HG02623 (cell line): Measurements from ENCODE around the gene NEUROD1.
A peak's percentile ranks its signal among the peaks of the same experiment; 100 is the strongest.

Experiments used
- ATAC-seq: cut with Tn5 transposase; IDR thresholded peaks from one replicate; pipeline ENCODE4 v1.9.1; 2021; ENCODE audit warnings: moderate library complexity; ENCODE audit not compliant: unreplicated experiment

Gene NEUROD1

GRCh38 chr2:181680937-181681811 is 857 bp upstream of the NEUROD1 start:
- ATAC-seq = no peak

- ATAC-seq = no peak
These were observed 755 bp downstream of the NEUROD1 start for GRCh38 chr2:181679544-181679979.

GRCh38 chr2:181678861-181679543 is 1.3 kb downstream of the NEUROD1 start:
- ATAC-seq = no peak

- ATAC-seq = no peak
These were observed 2.3 kb downstream of the NEUROD1 start for GRCh38 chr2:181677912-181678586.

GRCh38 chr2:181675254-181675653 is 5.1 kb downstream of the NEUROD1 start:
- no peak for ATAC-seq

GRCh38 chr2:181674461-181674860 is 5.9 kb downstream of the NEUROD1 start:
- ATAC-seq = no peak

- ATAC-seq = no peak
These were observed 7.1 kb downstream of the NEUROD1 start for GRCh38 chr2:181673173-181673572.

DNA sequence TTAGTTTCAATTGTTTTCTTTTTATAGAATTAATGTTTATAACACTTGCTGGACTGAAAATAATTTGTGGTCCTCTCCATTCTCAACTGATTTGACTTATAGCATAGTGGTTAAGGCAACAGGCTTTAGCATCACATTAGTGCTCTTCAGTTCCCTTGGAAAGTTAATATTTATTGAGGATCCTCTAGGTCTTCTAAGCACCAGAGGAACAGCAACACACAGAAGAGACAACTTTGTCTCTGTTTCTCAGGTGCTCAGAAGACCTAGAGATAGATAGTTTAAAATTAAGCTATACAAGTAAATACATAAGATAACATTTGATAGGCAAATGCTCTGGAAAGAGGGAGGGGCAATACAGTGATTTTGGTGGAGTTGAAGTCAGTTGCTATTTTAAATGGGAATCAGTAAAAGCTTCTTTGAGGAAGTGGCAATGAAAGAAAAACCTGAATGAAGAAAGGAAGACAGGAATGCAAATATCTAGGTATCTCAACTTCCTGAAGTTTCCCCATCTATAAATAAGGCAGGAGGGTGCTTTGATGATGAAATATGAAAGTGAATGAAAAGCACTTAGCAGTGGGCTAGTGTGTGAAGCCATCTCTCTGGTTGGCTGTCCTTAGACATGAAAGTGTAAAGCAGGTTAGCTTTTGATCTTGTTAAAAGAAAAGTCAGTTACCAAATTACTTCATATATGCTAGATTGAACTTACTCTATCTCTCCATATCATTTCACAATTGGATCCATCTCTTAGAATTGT is 7.9 kb downstream of the NEUROD1 start:
- peak; percentile 87 for ATAC-seq

- ATAC-seq = no peak
These were observed 9.7 kb downstream of the NEUROD1 start for GRCh38 chr2:181670632-181671031.

DNA sequence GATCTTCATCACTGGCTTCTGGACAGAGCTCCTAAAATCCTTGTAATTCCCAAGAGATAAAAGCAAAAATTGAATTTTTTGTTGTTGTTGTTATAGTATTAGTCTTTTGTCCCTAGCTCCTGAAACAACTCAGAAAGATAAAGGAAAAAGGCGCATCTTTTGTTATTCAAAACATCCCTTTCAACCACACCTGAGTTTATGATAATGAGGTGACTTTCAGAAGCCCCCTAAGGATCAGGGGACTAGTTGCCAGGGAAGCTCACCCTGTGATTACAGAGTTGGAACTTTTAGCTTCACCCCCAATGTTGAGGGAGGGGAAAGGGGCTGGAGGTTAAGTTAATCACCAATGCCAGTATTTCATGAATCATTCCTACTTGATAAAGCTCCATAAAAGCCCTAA is 13.1 kb downstream of the NEUROD1 start:
- ATAC-seq = no peak

DNA sequence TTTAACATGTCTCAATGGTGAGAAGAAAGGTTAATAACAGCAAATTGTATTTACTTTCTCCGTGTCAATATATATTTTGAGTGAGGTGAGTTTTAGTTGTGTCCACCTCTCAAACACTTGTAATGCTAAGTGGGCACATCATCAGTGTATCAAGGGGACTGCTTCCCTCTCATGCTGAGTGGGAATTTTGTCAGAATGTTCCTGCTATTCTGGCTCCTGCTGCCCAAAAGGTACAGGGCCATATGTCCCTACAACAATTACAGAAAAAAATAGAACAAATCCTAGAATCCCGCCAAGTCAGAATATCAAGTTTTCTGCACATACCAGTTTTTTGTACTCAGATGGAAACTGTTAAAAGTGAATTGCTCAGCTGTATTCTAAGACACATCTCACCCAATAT is 18.0 kb downstream of the NEUROD1 start:
- no peak for ATAC-seq

DNA sequence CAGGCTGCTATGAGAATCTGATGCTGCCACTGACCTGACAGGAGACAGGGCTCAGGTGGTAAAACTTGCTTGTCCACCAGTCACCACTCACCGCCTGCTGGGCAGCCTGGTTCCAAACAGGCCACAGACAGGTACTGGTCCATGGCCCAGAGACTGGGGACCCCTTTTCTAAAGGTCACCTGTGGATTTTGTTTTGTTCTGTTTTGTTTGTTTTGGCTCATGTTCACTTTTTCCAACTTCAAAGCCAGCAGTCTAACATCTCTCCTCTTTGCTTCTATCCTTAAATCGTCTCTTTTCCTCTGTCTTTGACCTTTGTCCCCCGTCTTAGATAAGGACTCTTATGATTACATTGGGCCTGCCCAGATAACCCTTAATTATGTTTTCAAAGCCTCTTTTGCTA is 20.1 kb downstream of the NEUROD1 start:
- ATAC-seq = no peak

GRCh38 chr2:181658444-181658843 is 21.9 kb downstream of the NEUROD1 start:
- no peak for ATAC-seq

- ATAC-seq = no peak
These were observed 22.9 kb downstream of the NEUROD1 start for GRCh38 chr2:181657379-181657778.

- peak; percentile 80 for ATAC-seq
These were observed 23.6 kb downstream of the NEUROD1 start, which contains the start of gene CERKL for GRCh38 chr2:181656450-181657291. Gene CERKL, minus strand, starts transcription at chr2:181657105. Its CDS starts 99 bp downstream, at chr2:181657006.

DNA sequence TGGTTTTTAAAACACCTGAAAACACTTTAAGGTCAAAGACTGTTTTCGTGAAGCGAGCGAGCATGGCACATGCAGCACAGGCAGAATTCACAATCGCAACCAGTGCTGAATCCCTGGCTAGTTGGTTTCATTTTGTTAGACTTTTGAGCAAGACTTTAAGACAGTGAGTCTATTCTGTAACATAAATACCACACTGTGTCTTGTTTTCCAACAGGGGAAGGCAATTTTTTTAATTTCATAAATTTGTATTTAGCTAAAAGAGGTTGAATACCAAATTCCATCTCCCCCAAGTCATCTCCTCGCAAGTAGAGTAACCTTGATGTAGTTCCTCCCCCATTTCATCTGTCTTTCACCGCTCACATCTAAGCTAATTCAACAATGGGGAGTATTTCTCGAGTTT is 24.8 kb downstream of the NEUROD1 start:
- ATAC-seq = no peak

DNA sequence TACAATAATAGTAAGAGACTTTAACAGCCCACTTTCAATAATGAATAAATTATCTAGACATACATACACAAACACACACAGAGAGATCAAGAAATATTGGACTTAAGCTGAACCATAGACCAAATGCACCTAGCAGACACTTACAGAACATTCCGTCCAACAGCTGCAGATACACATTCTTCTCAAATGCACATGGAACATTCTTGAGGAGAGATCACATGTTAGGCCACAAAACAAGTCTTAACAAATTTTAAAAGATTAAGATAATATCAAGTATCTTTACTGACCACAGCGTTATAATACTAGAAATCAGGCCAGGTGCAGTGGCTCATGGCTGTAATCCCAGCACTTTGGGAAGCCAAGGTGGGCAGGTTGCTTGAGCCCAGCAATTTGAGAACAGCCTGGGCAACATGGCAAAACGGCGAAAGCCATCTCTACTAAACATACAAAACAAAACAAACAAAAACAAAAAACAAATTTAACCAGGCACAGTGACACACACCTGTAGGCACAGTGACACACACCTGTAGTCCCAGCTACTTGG is 30.8 kb downstream of the NEUROD1 start:
- no peak for ATAC-seq

GRCh38 chr2:181648478-181649155 is 31.7 kb downstream of the NEUROD1 start:
- ATAC-seq = peak; percentile 46

DNA sequence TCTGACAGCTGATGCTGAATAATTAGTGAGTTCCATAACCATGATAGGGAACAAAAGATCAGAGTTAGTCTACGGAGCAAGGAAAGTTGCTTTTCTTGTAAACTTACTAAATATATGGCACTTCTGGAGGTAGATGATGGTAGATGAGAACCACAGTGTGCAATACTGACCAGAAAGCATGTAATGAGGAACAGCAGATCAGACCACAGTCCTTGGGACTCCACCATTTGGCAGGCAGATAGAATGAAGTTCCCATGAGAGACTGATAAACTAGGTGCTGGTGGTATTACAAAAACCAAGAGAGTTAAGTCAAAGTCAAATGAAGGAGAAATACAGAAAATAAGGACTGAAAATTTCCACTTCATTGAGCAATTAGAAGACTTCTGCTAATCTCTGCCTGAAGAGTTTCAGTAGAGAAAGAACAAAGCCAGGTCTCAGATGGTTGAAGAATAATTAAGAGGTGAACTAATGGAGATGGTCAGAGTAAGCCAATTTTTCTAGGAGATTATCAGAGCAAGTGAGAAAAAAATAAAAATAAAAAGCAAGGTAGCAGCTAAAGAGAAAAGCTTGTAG is 33.8 kb downstream of the NEUROD1 start:
- ATAC-seq = no peak
